Esophagus muscularis mucosa (tissue), 4 donors: ENCODE results near the gene YWHAG. TPM values are rescaled to one million over a fixed set of nuclear protein-coding genes. Genes with fewer than 3 reads are reported as not detected.
"Not testable (repeated sequence)": the region's sequence is repeated elsewhere in the genome, so short reads cannot be mapped to it uniquely, and the experiment has no call there.

Experiments used
- DNase-seq: peaks from one replicate; pipeline ENCODE4 v3.0.0-alpha.2; 2017; ENCODE audit errors: extremely low spot score
- H3K27ac ChIP-seq, 4 donors: fragments of 200-600 bp; sonication (generic); replicated peaks in 1 of 4; 1 replicate in 3 of 4; 2 replicates in 1 of 4; pipeline ENCODE4 v1.5.1; 2016 to 2019; ENCODE audit warnings: mild to moderate bottlenecking in 1 of 4
- H3K27me3 ChIP-seq, 4 donors: fragments of 200-600 bp; sonication (generic); one replicate each; pipeline versions ENCODE4 v1.5.1 to v1.6.0; 2016 to 2019
- H3K36me3 ChIP-seq, 4 donors: fragments of 200-600 bp; sonication (generic); one replicate each; pipeline ENCODE4 v1.5.1; 2016 to 2019
- H3K4me1 ChIP-seq, 4 donors: fragments of 200-600 bp; sonication (generic); one replicate each; pipeline ENCODE4 v1.5.1; 2016 to 2019
- H3K4me3 ChIP-seq, 4 donors: fragments of 200-600 bp; sonication (generic); 1 replicate in 2 of 4; 2 replicates in 2 of 4; pipeline ENCODE4 v1.5.1; 2016 to 2019; ENCODE audit warnings: mild to moderate bottlenecking in 4 of 4, moderate library complexity in 1 of 4
- H3K9me3 ChIP-seq, 4 donors: fragments of 200-600 bp; sonication (generic); 1 replicate in 3 of 4; 2 replicates in 1 of 4; pipeline ENCODE4 v1.5.1; 2016 to 2019
- EP300 ChIP-seq: sonication (generic); formaldehyde crosslinking; IDR thresholded peaks from one replicate; pipeline ENCODE4 v1.6.1; 2017; ENCODE audit warnings: antibody characterized with exemption
- POLR2A ChIP-seq: fragments of 450-650 bp; IDR thresholded peaks from one replicate; pipeline ENCODE4 v1.6.1; 2017; ENCODE audit warnings: antibody characterized with exemption, moderate library complexity, mild to moderate bottlenecking, low read depth
- POLR2AphosphoS5 ChIP-seq, 2 donors: sonication (generic); formaldehyde crosslinking; IDR thresholded peaks; one replicate each; pipeline ENCODE4 v1.6.1; 2017; ENCODE audit warnings: antibody characterized with exemption in 2 of 2
- WGBS: methylation state at CpG from one replicate; pipeline ENCODE4 v1.1.5; 2018; 5-methylcytosine and 5-hydroxymethylcytosine counted together
- intact Hi-C: fragments of 100-400 bp; cut with DNase I; formaldehyde crosslinking; loops from one replicate; pipeline ENCODE4 v1.15.1; 2023
- total RNA-seq, 4 donors: library from RNA; depleted of rRNA; stranded (reverse); fragments of >200 nt; gene quantifications; one replicate each; pipeline versions ENCODE4 v1.1.0 to v1.2.1, GENCODE V29; 2016
- TF ChIP-seq, protein P1 (sequence below), 3 experiments: fragments of 200-600 bp in 2 of 3; fragments of 450-650 bp in 1 of 3; sonication (generic) in 2 of 3; IDR thresholded peaks; one replicate each; pipeline ENCODE4 v1.5.1; 2017 to 2019; ENCODE audit warnings: antibody characterized with exemption in 3 of 3, mild to moderate bottlenecking in 2 of 3, moderate library complexity in 1 of 3

Gene YWHAG
- total RNA-seq, 4 donors from 2014 or later: 55.7 to 91.6 (median 73.7) TPM

DNA sequence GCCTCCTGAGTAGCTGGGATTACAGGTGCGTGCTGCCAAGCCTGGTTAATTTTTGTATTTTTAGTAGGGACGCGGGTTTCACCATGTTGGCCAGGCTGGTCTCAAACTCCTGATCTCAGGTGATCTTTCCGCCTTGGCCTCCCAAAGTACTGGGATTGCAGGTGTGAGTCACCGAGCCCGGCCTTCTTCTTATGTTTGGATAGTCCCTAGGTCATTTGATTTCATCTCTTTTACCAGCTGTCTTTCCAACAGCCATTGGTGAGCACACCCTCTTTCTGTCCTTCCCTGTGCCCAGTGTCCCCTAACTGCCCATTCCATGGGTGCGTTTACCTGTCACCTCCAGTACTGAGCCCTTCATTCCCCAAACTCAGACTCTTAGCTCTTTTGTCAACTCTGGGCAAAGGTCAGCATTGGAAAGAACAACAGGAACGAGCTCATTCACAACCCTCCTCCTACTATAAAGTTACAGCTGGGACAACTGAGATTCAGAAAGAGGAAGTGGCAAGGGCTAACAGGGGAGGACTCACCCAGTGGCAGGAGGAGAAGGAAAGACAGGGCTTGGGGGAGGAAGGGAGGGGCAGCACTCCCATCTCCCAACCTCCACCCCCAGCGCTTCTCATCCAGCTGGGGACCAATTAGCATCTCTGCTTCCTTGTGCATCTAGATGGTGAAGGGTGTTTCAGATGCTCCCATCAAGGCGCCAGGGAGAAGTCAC lies 45.1 kb upstream of the YWHAG start:
- WGBS: 83% methylated on average over 10 of the region's 10 CpGs
- peak overlapping the region in 1 of 4 donors; percentile 18 for H3K27ac ChIP-seq
- intact Hi-C loops: no loop called here

DNA sequence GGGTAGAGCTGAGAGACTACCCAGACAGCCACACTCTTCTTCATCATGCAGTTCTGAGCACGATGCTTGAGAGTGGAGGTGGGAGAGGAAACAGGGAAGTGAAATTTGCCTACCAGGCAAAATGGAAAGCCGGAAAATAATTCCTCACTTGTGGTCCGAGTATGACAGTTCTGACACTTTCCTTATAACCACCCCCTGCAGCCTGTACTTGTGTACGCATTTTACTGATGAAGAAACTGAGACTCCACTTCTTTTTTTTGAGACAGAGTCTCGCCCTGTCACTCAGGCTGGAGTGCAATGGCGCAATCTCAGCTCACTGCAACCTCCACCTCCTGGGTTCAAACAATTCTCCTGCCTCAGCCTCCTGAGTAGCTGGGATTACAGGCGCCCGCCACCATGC lies 44.3 kb upstream of the YWHAG start:
- intact Hi-C loops, DNase-seq, H3K27ac ChIP-seq, H3K27me3 ChIP-seq, H3K9me3 ChIP-seq, H3K4me1 ChIP-seq, H3K36me3 ChIP-seq, H3K4me3 ChIP-seq: not testable (repeated sequence)
- 76% methylated on average over 8 of the region's 8 CpGs for WGBS

More for the DNA sequence above, 45.1 kb upstream of the YWHAG start:
- no peaks in the 10 kb centered on the region for H3K4me1 ChIP-seq
- no peaks in the 10 kb centered on the region for H3K9me3 ChIP-seq
- no peak overlapping the region for H3K4me3 ChIP-seq
- no peak for DNase-seq
- TF ChIP-seq POLR2A: no peak
- H3K36me3 ChIP-seq: no peaks in the 10 kb centered on the region
- no peaks in the 10 kb centered on the region for H3K27me3 ChIP-seq

DNA sequence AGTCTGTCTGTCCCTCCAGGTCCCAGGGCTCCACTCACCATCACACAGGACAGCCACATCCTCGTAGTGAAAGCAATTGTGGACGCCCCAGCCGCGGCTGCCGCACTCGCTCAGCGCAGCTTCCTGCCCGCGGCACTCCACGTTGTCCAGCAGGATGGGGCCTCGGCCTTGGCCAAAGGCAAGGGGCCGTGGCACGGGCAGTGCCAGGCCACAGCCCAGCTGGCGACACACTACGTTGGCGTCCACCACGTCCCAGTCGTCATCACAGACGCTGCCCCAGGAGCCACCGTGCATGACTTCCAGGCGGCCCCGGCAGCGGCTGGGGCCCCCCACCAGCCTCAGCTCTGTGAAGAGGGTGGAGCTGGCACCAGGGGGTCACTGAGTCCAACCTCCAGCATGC lies 41.5 kb upstream of the YWHAG start:
- intact Hi-C loops: no loop called here
- TF ChIP-seq, protein P1, sequence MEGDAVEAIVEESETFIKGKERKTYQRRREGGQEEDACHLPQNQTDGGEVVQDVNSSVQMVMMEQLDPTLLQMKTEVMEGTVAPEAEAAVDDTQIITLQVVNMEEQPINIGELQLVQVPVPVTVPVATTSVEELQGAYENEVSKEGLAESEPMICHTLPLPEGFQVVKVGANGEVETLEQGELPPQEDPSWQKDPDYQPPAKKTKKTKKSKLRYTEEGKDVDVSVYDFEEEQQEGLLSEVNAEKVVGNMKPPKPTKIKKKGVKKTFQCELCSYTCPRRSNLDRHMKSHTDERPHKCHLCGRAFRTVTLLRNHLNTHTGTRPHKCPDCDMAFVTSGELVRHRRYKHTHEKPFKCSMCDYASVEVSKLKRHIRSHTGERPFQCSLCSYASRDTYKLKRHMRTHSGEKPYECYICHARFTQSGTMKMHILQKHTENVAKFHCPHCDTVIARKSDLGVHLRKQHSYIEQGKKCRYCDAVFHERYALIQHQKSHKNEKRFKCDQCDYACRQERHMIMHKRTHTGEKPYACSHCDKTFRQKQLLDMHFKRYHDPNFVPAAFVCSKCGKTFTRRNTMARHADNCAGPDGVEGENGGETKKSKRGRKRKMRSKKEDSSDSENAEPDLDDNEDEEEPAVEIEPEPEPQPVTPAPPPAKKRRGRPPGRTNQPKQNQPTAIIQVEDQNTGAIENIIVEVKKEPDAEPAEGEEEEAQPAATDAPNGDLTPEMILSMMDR (IDR thresholded peaks at IDR 0.05): no peak
- TF ChIP-seq EP300: no peak
- no peak for TF ChIP-seq POLR2A
- TF ChIP-seq POLR2AphosphoS5 (IDR thresholded peaks at IDR 0.05): no peak
- no peaks in the 10 kb centered on the region for H3K9me3 ChIP-seq
- no peaks in the 10 kb centered on the region for H3K27me3 ChIP-seq
- 79% methylated on average over 4 of the region's 23 CpGs for WGBS
- no peak for DNase-seq
- no peak overlapping the region for H3K4me3 ChIP-seq
- no peak overlapping the region for H3K27ac ChIP-seq
- H3K36me3 ChIP-seq: no peaks in the 10 kb centered on the region
- H3K4me1 ChIP-seq: peaks cover 10 to 17% (median 13%) of the 10 kb centered on the region in 4 donors

DNA sequence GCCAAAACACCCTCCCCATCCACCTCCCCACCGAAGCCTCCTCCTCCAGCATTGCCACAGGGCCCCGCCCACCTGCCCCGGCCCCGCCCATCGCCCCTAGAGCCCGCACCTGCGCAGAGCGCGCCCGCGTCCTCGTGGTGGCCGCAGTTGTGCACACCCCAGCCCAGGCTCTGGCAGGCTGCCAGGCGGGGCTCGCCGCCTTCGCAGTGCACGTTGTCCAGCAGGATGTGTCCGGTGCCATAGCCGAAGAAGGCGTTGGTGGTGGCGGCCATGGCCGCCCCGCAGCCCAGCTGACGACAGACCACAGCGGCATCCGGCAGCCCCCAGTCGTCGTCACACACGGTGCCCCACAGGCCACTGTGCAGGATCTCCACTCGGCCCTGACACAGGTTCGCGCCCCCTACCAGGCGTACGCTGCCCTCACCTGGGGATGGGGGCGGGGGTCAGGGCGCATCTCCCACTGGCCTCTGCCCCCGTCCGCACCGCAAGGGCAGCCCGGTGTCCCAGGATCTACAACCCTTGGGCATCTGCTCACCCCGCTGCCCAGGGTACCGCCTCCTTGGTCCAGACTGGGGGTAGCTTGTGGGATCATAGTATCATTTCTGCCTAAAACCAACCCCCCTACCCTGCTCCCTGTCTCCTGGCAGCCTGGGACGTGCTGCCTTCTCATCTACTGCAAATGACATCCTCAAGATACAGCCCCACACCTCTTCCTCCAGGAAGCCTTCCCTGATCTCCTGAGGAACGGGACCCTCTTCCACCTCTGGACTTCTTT lies 38.8 kb upstream of the YWHAG start:
- H3K27me3 ChIP-seq: no peaks in the 10 kb centered on the region
- no peak for DNase-seq
- peak overlapping the region; percentile 46 to 66 (median 52) for H3K4me3 ChIP-seq
- H3K9me3 ChIP-seq: no peaks in the 10 kb centered on the region
- intact Hi-C loops: no loop called here
- TF ChIP-seq, protein P1 (IDR thresholded peaks at IDR 0.05): no peak
- TF ChIP-seq POLR2A: no peak
- TF ChIP-seq POLR2AphosphoS5 (IDR thresholded peaks at IDR 0.05): peak in 1 of 2 donors; percentile 35
- 34% methylated on average over 8 of the region's 45 CpGs for WGBS
- H3K36me3 ChIP-seq: no peaks in the 10 kb centered on the region
- H3K4me1 ChIP-seq: peaks cover 12 to 29% (median 28%) of the 10 kb centered on the region in 4 donors
- peak overlapping the region in 1 of 4 donors; percentile 48 for H3K27ac ChIP-seq

DNA sequence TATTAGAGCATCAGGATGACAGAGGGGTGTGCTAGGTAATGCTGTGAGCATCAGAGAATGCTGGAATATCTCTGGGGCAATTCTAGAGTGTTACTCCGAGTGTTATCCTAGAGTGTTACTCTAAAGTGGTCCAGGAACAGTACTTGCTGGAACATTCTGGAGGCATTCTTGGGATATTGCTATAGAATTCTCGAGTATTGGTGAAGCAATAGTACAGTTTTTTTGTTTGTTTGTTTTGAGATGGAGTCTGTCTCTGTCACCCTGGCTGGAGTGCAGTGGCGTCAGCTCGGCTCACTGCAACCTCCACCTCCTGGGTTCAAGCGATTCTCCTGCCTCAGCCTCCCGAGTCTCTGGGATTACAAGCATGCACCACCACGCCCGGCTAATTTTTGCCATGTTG lies 38.1 kb upstream of the YWHAG start:
- no peaks in the 10 kb centered on the region for H3K36me3 ChIP-seq
- WGBS: 62% methylated on average over 8 of the region's 8 CpGs
- intact Hi-C loops: no loop called here
- peak overlapping the region; percentile 46 to 66 (median 52) for H3K4me3 ChIP-seq
- no peak for DNase-seq
- no peak overlapping the region for H3K27ac ChIP-seq
- no peaks in the 10 kb centered on the region for H3K9me3 ChIP-seq
- H3K27me3 ChIP-seq: no peaks in the 10 kb centered on the region
- H3K4me1 ChIP-seq: peaks cover 14 to 32% (median 31%) of the 10 kb centered on the region in 4 donors
- TF ChIP-seq EP300: no peak
- TF ChIP-seq POLR2AphosphoS5 (IDR thresholded peaks at IDR 0.05): no peak
- TF ChIP-seq POLR2A: no peak
- TF ChIP-seq, protein P1 (IDR thresholded peaks at IDR 0.05): no peak
